Mucosa of descending colon (tissue), 3 donors: ENCODE results near the gene SPTSSB. TPM values are rescaled to one million over a fixed set of nuclear protein-coding genes. Genes with fewer than 3 reads are reported as not detected.

Experiments used
- ATAC-seq: fragments of 200-7000 bp; cut with Tn5 transposase; one replicate; pipeline ENCODE4 v1.9.1; 2020; ENCODE audit warnings: mild to moderate bottlenecking, moderate library complexity
- DNase-seq, 3 donors: peaks; one replicate each; pipeline ENCODE4 v3.0.0-alpha.2; 2020
- H3K36me3 ChIP-seq: fragments of 200-600 bp; one replicate; pipeline ENCODE4 v1.8.0; 2021; ENCODE audit warnings: low read depth, mild to moderate bottlenecking
- H3K4me1 ChIP-seq: fragments of 200-600 bp; one replicate; pipeline ENCODE4 v1.8.0; 2021; ENCODE audit warnings: low read depth, mild to moderate bottlenecking
- H3K4me3 ChIP-seq: fragments of 200-600 bp; one replicate; pipeline ENCODE4 v1.8.0; 2021; ENCODE audit warnings: mild to moderate bottlenecking
- H3K9me3 ChIP-seq: fragments of 200-600 bp; one replicate; pipeline ENCODE4 v1.8.0; 2021; ENCODE audit warnings: mild to moderate bottlenecking
- CTCF ChIP-seq: fragments of 200-600 bp; IDR thresholded peaks from one replicate; pipeline ENCODE4 v1.8.0; 2022; ENCODE audit warnings: antibody characterized with exemption, mild to moderate bottlenecking
- intact Hi-C, 2 donors: fragments of 100-400 bp; cut with DNase I in 1 of 2; cut with micrococcal nuclease in 1 of 2; formaldehyde crosslinking; loops; one replicate each; pipeline versions ENCODE4 v1.11.0 to v1.11.1; 2022; cut with DNase I, micrococcal nuclease
- total RNA-seq, 3 donors: library from RNA; stranded (reverse); fragmentation: NEBNext Ultra II Directional in 2 of 3; extraction: Animal tissue kit (Norgen Biotek cat#: 25700) in 2 of 3; gene quantifications; one replicate each; pipeline versions ENCODE4 v1.2.1 to v1.2.4, GENCODE V29; 2021 to 2023
- donor health status: DM: no; HTN: no; CAD: no; lungs with moderate emphysema.
- donor health status: DM: no; HTN: no; CAD: no.
- donor health status: DM: no; HTN: yes; CAD: no.

The SPTSSB gene
- total RNA-seq, 3 donors from 2014 or later, result 0.65 to 1.9 (median 0.66) TPM

- intact Hi-C loops, result no loop called here
- H3K4me3 ChIP-seq, result no peak overlapping the region
- no peaks in the 10 kb centered on the region for H3K36me3 ChIP-seq
- H3K9me3 ChIP-seq, result no peaks in the 10 kb centered on the region
- no peak for ATAC-seq
- no peaks in the 10 kb centered on the region for H3K4me1 ChIP-seq
- no peak for TF ChIP-seq CTCF
- no peak for DNase-seq
Measured at GRCh38 chr3:161323926-161324621, 47.2 kb downstream of the SPTSSB start.

- Histone ChIP-seq H3K4me1 (no peaks in the 10 kb centered on the region), H3K4me3 (no peak overlapping the region), H3K36me3 (no peaks in the 10 kb centered on the region), H3K9me3 (no peaks in the 10 kb centered on the region)
- ATAC-seq, result no peak
- DNase-seq, result no peak
- no peak for TF ChIP-seq CTCF
- intact Hi-C loops, result no loop called here
Measured at GRCh38 chr3:161322781-161323568, 48.3 kb downstream of the SPTSSB start.

DNA sequence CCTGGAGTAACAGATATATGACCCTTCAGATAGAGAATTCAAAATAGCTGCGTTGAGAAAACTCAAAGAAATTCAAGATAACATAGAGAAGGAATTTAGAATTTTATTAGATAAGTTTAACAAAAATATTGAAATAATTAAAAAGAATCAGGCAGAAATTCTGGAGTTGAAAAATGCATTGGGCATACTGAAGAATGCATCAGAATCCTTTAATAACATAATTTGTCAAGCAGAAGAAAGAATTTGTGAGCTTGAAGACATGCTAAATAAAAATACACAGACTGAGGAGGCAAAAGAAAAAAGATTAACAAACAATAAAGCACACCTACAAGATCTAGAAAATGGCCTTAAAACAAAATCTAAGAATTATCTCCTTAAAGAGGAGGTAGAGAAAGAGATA is 50.5 kb downstream of the SPTSSB start:
- TF ChIP-seq CTCF, result no peak
- DNase-seq, result no peak
- intact Hi-C loops, result no loop called here
- H3K4me1 ChIP-seq, result no peaks in the 10 kb centered on the region
- no peaks in the 10 kb centered on the region for H3K9me3 ChIP-seq
- H3K4me3 ChIP-seq, result no peak overlapping the region
- no peak for ATAC-seq
- no peaks in the 10 kb centered on the region for H3K36me3 ChIP-seq

- DNase-seq, result no peak
- no peak for TF ChIP-seq CTCF
- no peaks in the 10 kb centered on the region for H3K9me3 ChIP-seq
- H3K4me3 ChIP-seq, result no peak overlapping the region
- no peak for ATAC-seq
- no peaks in the 10 kb centered on the region for H3K4me1 ChIP-seq
- no peaks in the 10 kb centered on the region for H3K36me3 ChIP-seq
- intact Hi-C loops, result no loop called here
Measured at GRCh38 chr3:161319867-161320266, 51.5 kb downstream of the SPTSSB start.

GRCh38 chr3:161317077-161317476 is 54.2 kb downstream of the SPTSSB start:
- TF ChIP-seq CTCF, result no peak
- no peaks in the 10 kb centered on the region for H3K36me3 ChIP-seq
- H3K4me3 ChIP-seq, result no peak overlapping the region
- DNase-seq (no peak), ATAC-seq (no peak)
- H3K9me3 ChIP-seq, result no peaks in the 10 kb centered on the region
- H3K4me1 ChIP-seq, result no peaks in the 10 kb centered on the region
- intact Hi-C loops, result no loop called here
